GM21723 (cell line): Measurements from ENCODE around the gene KCTD1.
"Not testable (repeated sequence)": the region's sequence is repeated elsewhere in the genome, so short reads cannot be mapped to it uniquely, and the experiment has no call there.

Source experiments
- ATAC-seq: cut with Tn5 transposase; IDR thresholded peaks from one replicate; pipeline ENCODE4 v1.9.1; 2021; ENCODE audit warnings: mild to moderate bottlenecking, moderate library complexity; ENCODE audit not compliant: unreplicated experiment

The KCTD1 gene

GRCh38 chr18:26459884-26460283, 88.5 kb downstream of the KCTD1 start:
- ATAC-seq, result no peak

DNA sequence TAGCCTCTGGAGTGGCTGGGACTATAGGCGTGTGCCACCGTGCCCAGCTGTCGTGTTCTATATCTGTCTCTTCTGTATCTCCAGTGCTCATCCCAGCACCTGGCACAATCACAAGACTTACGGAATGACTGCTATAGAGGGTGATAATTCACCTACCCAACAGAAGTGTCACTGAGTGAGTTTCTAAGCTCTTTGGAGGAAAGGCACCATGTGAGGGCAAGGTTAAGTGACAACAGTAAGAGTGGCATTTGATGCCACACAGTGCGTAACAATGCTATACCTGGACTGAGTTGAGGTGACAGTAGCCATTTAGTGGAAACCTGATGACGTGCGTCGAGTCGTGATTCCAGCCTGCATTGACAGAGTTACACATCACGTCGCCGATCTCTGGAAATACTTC, 89.0 kb downstream of the KCTD1 start:
- ATAC-seq, result no peak

GRCh38 chr18:26458526-26459232, 89.7 kb downstream of the KCTD1 start:
- peak; percentile 66 for ATAC-seq

DNA sequence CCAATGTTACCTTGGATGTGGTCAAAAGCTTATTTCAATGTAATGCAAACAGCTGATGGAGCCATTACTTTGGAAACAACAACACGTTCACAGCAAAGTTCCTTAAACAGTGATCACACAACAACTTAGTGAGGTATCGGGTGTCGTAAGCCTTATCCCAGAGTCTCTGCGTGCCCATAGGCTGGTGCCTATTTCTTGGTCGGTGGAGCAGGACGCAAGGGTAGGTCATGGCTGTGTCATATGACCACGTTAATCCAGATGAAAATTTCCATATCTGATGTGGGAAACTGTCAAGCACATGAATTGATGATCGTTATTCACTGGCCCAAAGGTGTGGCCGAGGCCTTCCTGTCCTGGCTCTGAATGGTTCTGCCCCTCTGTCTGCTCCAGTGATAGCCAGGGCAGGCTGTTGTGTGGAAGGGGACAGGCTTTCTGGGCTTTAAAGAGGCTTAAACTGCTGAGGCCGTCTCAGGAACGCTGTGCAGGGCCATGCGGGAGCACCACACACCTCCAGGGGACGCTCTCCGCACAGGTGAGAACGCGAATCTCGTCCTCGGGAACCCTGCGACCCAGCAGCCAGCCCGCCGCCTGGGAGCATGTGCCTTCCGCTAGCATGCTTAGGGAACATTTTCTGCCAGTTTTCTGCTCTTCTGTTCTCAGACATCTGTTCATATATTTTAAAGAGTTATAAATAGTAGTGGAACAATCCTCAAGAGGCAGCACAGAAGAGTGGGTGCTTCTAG, 90.6 kb downstream of the KCTD1 start:
- no peak for ATAC-seq

DNA sequence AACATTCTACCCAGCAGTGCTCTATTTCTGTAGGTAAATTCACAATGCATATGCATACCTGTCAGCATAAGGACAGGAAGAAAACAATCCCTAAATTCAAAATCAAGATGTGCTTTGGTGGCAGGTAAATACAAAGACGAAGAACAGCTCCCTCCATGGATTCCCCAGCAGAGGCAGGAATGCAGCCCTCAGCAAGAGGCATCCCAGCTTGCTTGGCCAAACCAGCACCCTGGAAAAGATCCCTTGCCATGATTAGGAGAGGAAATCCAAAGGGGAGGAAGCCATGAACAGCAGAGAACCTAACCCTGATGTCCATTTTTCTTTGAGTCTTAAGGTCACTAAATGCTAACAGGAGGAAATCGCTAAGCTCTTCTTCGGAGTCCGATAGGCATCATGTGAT, 91.2 kb downstream of the KCTD1 start:
- ATAC-seq, result no peak

DNA sequence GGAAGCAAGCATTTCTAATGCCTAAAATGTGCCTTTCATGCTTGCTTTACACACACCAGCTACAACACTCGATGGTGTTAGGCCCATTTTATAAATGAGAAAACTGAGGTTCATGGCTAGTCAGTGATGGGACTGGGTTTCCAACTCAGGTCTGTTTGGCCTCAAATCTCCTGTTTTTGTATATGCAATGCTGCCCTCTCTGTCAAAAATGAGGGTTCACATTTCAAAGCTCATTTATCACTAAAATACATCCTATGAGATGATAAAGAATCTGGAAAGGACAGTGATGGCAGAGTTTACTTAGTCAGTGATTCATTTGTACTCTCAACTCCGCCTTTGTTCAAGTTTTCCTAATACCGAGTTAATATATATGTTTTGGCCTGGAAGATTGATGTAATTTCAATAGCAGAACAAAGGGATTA, 92.3 kb downstream of the KCTD1 start:
- ATAC-seq, result no peak

DNA sequence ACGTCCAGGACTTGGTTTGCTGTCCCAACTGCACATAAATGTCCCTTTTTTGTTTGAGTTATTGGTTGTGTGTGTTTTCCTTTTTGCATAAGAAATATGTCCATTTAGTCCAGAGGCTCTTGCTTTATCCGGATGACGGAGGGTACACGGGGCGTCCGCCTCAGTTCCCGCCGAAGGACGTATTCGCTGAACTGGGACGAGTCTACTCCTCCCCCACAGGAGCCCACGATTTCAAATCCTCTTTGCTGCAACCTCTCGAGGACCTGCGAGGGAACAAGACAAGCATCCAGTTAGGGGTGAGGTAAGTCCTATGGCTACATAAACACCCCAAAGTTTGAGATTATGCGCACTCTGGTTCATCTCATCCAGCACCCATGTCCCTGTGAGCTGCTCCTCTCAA, 92.7 kb downstream of the KCTD1 start:
- ATAC-seq, result no peak

GRCh38 chr18:26454616-26455015, 93.7 kb downstream of the KCTD1 start:
- no peak for ATAC-seq

- ATAC-seq, result no peak
These were observed 94.2 kb downstream of the KCTD1 start for GRCh38 chr18:26454192-26454591.

DNA sequence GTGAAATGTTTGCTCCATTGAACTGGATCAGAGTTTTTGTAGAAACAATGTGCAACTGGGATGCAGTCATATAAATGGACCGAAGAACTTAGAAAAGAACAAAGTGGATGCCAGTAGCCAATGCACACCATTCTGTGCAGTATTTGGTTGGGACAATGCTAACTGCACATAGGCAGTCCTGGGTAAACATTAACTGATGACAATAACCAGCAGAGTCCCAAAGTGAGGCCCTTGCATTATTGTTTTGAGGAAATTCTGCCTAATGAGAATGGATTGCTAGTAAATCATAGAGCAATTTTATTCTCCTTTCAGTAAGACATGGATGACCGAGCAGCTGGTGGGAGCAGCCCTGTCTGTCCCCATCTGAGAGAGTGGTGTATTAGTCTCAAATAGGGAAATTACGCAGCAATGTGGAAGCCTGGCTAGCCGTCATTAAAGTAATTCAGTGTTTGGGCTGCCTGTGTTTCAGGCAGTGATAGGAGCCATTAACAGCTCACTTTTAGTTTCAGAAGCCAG, 94.9 kb downstream of the KCTD1 start:
- ATAC-seq, result no peak

DNA sequence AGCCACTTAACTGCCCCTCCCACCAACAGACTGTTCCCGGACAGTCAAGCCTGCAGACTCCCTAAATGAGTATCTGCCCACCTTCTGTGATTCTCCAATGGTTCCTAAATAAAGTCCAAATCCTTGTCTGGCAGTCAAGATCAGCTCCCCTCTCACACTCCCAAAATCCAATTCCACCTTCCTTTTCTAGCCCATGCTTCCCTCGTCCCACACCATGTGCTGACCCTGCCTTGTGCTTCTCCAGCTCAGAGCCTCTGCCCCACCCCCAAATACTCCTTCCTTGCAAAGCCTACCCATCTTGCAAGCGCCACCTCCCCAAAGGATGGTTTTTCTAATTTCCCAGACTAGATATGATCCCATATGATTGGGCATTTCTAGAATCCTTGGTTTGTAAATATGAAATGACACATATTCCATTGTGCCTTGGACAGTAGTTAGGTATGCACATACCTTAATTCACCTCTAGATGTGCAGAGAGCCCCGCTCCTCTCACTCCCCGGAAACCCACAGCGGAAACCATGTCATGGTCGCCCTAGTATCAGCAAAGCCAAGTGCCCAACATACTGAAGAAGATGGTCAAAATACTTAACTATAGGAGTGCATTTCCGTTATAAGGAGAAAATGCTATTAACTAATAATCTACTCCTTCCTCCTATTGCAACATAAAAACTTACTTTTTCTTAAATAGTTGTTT, 97.2 kb downstream of the KCTD1 start:
- ATAC-seq, result no peak

DNA sequence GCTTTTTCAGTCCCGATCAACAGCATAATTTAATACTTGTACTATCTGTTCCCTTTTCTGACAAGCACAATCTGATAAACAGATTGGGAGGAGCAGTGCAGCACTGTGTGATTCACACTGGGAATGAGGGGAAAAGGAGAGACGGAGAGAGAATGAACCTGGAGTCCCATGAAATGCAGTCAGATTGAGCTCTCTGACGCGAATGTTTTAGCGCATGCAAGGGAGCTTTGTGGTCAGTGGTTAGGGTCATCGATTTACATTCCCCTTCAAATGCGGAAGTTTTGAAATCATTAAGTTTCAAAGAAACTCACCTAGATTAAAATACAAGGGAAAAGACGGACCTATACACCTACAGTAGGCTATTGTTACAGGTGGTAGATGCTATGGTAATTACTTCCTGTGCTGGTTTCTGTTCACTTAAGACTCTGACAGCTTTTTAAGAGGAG, 99.6 kb downstream of the KCTD1 start:
- no peak for ATAC-seq

- ATAC-seq, result no peak
These were observed 104.5 kb downstream of the KCTD1 start for GRCh38 chr18:26443853-26444252.

DNA sequence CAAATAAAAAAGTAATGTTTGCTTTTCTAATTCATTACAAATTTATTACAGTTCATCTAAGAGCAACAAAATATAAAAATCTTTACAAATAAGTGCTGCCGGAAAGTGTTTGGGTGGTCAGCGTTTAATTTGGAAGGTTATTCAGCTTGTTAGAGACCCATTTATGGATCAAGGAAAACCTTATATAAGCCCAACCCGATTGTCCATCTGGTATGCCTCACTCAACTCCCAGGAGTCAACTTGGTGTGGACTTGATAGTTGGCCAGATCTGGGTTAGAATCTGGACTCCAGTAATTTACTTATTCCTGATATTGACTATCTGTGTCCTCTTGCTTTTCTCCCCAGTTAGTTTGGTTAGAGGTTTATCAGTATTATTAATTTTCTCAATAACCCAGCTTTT, 106.2 kb downstream of the KCTD1 start:
- ATAC-seq, result no peak

- no peak for ATAC-seq
These were observed 107.7 kb downstream of the KCTD1 start for GRCh38 chr18:26440644-26441043.

- no peak for ATAC-seq
These were observed 108.8 kb downstream of the KCTD1 start for GRCh38 chr18:26439537-26439936.

DNA sequence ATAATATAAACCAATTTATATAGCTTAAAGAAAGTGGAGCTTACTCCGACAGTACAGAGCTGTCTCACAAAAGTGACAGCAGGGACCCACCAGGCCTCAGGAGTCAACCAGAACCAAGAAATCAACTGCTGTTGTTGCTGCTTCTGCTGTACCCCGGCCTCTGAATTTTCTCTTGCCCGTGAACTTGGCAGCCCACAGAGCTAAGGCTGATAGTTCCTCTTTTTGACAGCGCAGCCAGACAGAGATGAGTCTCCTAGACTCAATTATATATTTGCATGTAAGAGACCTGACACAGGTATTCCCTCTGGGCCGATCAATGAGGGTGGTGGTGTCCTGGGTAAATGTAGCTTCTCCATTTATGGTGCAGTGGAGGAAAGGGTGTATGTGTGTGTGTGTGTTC, 109.4 kb downstream of the KCTD1 start:
- ATAC-seq, result peak; percentile 98

GRCh38 chr18:26437634-26438033, 110.7 kb downstream of the KCTD1 start:
- not testable (repeated sequence) for ATAC-seq

- no peak for ATAC-seq
These were observed 111.9 kb downstream of the KCTD1 start for GRCh38 chr18:26436176-26437051.

DNA sequence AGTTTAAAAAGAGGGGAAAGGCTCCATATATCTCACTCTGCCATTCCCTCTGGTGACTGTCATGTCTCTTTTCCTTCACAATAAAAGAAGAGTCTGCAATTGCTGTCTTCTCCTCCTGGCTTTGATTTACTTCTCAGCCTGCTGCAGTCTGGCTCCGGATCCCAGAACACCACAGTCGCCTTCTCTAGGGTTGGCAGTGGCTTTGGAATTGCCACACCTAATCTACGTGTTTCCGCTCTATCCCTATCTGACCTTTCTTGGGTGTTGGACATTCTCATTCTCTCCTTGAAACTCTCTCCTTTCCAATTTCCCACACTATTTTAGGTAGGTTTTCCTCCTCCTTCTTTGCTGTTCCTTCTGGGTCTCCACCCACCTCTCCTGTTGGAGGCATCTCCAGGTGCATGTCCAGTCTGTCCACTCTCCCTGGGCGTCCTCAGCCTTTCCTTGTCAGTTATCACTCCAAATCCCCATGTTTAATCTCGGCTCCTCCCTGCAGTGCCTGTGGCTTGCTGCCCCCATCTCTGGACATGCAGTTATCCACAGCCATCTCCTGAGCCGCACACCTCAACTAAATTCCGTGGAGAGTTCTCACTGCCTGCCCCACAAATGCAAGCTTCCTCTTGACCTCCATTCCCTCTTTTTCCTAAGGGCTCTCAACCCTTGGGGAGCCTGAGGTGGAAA, 112.8 kb downstream of the KCTD1 start:
- ATAC-seq, result no peak
